Stimulated activated CD4-positive, alpha-beta T cell treated with anti-CD3 and anti-CD28 coated beads, Interleukin-2, amount 100 ng/mL, for 48 hours (primary cell): ENCODE data around the gene CBR1.

ENCODE experiments used
- DNase-seq, 2 donors: peaks; one replicate each; pipeline ENCODE4 v3.0.0-alpha.2; 2020

CBR1 gene

DNA sequence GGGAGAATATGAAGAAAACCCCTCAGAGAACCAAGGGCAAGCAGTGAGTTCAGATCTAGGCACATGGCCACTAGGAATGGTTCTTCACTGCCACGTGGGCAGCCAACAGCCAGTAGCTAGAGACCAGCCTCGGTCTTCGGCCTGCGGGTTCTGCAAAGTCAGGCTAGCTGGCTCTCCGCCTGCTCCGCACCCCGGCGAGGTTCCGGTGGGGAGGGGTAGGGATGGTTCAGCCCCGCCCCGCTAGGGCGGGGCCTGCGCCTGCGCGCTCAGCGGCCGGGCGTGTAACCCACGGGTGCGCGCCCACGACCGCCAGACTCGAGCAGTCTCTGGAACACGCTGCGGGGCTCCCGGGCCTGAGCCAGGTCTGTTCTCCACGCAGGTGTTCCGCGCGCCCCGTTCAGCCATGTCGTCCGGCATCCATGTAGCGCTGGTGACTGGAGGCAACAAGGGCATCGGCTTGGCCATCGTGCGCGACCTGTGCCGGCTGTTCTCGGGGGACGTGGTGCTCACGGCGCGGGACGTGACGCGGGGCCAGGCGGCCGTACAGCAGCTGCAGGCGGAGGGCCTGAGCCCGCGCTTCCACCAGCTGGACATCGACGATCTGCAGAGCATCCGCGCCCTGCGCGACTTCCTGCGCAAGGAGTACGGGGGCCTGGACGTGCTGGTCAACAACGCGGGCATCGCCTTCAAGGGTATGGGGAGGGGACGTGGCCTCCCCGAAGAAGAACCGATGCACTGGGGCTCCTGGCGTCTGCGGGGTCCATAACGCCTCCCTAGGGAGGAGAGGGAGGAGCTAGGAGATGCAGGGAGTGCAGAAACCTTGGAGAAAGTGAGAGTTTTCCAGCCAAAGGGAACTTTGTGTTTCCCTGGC, at the start of gene CBR1:
Gene CBR1 (plus strand): TSS at position 312 of the 871 bp plus-strand sequence. CDS start 92 bp downstream, at position 404.
- peak; percentile 78 to 83 for DNase-seq

DNA sequence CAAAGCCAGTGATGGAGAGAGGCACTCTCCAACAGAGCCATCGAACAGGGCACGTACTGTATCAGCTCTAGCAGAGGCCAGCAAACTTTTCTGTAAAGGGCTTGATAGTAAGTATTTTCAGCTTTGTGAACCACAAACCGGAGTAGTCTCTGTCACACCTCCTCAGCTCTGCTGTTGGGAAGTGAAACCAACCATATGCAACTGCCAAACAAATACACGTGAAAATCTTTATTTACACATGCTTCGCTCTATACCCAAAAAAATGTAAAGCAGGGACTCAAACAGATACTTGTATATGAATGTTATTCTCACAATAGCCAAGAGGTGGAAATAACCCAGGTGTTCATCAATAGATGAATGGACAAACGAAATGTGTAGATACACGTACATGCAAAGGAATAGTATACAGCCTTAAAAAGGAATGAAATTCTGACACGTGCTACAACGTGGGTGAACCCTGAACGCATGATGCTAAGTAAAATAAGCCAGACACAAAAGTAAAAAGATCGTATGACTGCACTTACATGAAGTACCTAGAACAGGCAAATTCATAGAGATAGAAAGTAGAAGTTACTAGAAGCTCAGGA, 48.5 kb upstream of the CBR1 start:
- DNase-seq: no peak

DNA sequence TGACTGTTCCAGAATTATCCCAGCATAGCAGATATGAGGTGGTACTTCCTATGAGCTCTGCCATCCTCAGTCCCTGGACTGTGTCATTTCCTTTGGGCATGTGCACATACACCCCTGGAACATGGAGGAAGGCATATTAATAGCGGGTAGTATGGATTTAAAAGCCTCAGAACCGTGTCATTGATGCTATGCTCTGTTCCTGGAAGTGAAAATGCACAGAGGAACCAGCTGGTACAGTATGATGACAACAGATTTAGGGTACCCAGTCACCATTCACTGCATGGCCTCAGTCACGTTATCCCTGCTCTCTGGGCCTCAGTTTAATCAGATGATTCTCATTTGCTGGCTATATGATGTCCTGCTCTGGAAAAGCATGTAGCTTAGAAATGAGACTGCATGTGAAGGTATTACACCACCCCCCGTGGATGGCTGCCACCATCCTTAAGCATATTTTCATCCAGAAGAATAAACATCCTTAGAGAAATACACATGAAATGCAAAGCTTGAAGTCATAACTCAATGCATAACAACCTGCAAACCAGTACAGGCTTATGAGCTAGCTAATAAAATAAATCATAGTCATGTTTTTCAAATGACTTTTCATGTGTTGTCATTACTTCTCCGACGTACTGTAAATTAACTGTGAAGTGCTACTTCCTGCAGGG, 47.3 kb upstream of the CBR1 start:
- DNase-seq: no peak

DNA sequence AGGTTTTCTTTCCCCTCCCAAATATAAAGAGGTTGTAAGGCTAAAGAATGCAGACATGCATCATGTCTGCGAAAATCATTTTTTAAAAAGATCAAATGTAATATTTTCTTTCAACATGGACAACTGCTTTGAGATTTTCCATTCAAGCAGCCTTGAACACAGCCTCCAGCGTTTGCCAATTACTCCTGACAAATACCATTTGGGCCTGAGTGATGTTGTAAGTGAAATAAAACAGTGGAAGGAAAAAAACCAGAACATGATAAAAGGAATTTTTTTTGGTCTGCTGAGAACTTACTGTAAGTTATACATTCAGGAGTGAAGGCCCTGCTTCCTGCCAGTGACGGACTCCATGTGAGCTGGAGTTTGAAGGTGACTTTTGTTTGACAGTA, 46.7 kb upstream of the CBR1 start:
- no peak for DNase-seq

DNA sequence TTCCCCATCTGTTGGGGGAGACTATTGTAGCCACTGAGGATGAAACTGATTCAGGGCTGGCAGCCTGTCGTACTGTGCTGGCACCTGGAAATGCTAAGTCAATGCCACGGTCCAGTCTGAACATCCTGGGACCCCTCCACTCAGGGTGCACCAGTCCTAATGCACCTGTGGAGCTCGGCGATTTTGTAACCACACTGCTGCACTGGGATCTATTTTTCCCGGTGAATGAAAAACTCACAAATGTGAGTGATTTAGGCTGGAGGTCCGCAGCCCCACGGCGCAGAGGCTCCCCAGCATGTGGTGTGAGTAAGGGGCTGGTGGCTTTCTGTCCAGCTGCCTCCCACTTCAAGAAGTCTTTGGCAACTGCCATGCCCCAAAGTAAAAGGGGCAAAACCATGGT, 45.0 kb upstream of the CBR1 start:
- DNase-seq: no peak

DNA sequence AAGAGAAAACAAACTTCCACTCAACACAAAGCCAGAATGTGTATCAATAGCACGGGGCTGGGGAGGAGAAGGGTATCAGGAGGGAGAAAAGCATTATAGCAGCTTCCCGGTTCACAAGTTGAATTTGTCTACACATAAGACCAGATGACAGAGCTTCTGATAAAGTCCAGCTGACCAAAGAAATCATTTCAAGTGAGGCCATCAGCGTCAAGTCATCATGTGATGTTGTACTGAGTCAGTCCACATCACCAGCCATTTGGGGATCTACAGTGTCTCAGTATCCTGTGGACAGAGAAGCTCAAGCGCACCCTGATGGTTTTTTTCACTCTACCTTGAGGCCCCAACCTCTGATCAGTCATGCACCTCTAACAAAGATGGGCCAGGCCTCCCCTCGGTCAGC, 42.5 kb upstream of the CBR1 start:
- no peak for DNase-seq

DNA sequence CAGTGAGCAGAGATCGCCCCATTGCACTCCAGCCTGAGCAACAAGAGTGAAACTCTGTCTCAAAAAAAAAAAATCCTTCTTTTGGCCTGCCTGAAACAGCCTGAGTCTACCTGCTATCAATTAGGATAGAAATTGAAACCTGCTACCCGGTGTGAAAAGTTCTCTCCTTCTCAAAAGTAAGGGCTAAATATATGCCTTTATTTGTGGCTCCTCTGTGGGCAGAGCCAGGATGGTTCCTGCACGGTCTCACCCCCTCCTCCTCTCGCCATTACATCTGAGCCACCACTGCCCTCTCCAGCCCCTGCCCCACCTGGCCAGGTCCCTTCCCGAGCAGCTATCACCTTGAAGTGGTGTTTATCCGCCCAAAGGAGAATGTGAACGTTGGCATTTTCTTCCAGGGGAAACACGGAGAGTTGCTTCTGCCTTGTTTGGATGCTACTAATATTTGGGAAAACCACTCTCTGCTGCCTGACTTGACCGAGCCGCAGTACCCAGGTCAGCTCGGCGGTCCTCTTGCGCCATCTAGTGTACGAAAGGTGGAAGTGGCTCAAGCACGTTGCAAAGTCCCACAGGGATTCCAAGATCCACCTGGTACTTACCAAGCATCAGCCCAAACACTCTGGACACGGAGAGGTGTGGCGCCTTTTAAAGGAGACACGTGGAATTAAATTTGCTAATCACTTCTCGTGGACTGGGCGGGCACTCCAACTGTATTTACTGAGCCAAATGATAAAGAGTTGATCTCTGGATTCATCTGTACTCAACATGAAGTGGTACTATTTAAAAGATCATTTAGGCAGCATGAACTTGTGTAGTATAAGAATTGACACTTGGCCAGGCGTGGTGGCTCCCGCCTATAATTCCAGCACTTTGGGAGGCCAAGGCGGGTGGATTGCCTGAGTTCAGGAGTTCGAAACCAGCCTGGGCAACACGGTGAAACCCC, 41.4 kb upstream of the CBR1 start:
- DNase-seq: peak; percentile 58 to 64

DNA sequence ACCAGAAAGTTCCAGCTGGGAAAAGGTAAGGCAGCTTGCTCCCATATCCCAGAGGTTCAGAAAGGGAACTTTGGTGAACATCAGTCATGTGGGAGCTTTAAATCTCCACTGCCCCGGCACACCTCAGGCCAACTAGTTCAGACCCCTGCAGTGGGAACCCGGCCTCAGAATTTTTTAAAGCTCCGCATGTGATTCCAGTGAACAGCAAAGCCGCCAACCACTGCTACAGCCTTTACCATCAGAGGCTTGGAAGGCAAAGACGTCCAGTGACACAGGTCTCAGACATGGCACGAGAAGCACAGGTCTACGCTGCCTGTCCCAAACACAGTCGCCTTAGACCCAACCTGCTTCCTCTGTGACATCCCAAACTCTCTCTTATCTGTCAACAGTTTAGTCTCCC, 40.5 kb upstream of the CBR1 start:
- no peak for DNase-seq

DNA sequence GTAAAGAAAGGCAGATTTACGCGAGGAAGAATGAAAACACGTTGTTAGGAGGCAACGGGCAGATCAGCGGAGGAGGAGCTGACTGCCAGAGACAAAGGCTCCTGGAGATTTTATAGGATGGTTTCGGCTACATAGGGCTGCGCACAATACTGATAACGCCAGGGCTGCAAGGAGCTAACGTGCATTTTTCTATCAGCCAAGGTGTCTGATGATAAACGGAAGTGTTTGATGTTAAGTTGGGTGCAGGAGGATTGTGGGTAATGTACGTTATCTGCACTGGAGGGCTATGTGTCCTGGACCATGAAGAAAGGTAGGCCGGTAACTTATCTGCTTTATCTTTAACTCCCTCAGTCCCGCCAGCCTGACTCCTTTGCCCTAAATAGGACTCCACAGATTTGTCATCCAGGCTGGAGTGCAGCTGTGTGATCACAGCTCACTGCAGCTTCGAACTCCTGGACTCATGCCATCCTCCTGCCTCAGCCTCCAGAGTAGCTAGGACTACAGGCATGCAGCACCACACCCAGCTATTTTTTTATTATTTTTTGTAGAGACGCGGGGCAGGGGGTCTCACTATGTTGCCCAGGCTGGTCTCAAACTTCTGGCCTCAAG, 39.1 kb upstream of the CBR1 start:
- no peak for DNase-seq

DNA sequence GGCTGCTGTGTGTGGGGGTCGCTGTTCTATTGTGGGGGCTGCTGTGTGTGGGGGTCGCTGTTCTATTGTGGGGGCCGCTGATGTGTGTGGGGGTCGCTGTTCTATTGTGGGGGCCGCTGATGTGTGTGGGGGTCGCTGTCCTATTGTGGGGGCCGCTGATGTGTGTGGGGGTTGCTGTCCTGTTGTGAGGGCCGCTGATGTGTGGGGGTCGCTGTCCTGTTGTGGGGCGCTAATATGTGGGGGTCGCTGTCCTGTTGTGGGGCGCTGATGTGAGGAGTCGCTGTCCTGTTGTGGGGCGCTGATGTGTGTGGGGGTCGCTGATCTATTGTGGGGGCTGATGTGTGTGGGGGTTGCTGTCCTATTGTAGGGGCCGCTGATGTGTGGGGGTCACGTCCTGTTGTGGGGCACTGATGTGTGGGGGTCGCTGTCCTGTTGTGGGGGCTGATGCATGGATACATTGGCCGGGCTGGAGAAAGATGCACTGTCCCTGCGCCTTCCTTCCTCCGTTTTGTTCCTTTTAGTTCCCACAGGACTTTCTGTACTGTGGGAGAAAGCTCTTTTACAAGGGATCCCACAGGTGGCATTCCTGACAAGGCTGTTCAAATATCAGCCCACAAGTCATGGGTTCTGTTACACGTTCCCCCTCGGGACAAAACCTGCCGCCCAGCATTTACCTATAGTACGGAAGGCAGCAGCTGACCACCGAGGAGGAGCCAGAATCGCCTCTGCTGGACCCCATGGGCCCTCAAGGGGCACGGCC, 37.0 kb upstream of the CBR1 start:
- no peak for DNase-seq

DNA sequence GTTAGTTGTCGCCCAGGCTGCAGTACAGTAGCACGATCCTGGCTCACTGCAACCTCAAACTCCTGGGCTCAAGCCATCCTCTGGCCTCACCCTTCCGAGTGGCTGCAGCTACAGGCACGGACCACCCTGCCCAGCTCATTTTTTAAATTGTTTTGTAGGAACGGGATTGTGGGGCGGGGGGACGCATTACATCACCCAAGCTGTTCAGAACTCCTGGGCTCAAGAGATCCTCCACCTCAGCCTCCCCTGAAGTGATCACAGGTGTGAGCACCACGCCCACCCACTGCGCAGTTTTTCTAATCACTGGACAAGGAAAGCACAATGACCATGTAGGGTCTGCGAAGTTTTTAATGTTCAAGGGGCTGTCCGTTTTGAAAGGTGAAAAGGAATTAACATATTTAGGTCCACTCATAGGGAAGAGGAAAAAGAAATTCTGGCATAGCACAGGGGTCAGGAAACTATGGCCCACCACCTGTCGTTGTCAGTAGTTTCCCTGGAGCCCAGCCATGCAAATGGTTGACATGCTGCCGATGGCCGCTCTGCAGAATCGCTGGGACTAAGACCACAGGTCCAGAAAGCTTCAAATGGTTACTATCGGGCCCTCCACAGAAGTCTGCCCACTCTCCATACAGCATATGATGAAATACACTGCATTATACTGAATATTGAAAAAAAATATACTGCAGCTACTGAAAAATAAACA, 35.5 kb upstream of the CBR1 start:
- no peak for DNase-seq

DNA sequence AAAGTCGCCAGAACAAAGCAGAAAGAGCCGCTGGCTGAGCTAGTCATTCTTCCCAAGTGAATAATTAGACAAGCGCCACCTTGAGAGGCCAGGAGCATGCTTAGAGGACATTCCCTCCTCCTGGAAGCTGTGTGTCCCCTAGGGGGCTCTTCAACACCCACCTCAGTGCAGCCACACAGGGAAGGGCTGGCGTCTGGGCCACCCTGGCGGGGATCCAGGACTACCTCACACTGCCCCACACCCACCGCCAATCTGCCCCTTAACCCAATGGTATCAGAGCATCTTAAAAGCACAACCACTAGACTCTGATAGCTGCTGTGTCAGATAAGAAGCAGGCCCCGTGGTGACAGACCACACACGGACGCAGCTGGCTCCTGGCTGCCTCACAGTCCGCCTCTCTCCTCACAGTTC, 34.4 kb upstream of the CBR1 start:
- DNase-seq: no peak

DNA sequence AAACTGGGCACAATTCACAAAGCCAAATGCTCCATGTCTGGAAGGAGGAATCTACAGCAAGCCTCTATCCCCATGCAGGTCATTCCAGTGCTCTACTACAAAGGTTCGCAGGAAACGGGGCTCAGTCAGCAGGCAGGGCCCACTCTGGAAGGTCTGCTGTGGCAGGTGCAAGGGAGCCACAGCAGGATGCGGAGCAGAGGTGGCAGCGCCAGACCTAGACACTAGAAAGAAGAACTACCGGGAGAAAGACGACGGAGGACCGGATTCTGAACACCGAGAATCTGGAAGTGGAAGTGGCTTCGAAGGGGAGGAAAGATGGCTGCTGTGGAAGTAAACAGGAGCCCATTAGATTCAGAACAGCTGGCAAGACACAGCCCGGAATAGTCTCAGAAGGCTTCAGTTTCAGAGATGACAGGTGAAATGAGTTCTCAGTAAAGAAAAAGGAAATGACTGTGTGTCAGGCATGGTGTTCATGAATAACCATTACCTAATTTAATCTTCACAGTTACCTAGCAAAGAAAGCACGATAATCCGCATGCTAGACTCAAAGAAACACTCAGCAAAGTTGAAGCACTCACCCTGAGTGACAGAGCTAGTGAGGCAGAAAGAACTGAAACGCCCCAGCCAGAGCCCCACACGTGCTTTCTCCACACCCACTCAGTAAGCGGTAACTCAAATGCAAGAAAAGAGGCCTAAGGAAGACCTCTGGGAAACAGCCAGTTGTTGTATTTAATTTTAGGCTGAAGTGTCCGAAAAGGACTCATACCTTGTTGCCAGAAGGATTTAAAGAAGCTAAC, 30.9 kb upstream of the CBR1 start:
- no peak for DNase-seq

DNA sequence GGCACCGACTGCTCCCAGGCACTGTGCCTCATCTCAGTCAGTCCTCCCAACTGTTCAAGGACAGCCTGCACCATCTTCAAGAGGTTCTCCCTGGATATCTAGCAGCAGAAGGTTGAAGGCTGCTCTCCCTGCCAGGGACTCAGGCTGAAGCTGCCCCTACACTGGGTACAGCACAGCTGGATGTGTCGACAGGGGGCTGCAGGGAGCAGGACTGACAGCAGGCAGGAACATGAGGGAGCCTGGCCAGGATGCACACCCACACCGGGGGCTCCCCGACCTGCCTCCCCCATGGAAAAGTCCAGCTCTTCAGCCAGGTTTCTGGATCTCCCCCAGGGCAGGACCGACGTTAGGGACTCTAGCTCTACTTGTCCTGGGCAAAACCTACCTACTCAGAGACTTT, 30.0 kb upstream of the CBR1 start:
- DNase-seq: no peak

DNA sequence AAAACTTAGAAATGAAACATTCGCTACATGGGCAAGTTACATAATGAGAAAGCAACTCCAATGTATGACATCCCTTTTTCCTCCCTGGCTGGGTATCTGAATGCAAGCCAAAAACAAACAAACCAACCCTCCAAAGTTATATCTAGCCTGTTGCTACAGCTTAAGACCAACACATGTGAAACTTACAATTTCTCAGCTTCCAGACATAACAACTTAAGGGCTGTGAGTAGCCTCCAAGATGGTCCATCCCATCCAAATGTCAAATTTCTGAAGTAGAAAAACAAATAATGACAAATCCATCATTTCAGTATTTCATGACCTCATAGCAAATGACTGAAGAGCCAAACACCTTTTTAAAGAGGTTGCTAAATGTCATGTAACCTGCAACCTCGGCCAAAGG, 29.4 kb upstream of the CBR1 start:
- no peak for DNase-seq

DNA sequence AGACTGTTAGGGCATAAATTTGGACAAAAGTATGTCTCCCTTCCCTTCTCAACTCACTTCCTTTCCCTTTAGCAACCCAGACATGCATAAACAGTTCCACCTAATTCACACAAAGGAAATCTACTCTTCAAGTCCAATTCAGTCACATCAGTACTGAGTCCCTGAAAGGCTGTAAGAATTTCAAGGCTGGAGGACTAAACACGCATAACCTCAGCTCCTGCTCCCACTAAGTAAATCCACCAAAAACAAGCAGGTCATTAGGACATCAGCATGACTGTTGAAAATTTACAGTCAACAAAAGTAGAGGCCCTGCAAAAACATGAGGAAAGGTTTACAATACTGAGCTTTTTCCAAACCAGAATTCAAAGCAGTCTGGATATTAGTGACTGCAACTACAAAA, 27.9 kb upstream of the CBR1 start:
- no peak for DNase-seq

DNA sequence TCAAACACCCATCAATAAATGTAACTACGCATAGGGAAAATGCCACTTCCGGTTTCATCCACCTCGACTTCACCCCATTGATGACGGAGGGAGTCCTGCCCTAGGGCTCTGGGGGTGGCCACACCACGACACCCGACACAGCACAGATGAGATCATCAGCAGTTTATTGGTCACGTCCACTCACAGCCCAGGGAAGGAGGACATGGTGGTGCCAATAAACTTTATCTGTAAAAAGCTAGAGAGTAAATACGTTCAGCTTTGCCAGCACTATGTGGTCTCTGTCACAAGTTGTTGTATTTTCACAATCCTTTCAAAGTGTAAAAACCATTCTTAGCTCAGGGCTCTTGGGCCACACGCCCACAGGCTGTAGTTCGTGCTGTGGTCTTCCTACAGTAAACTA, 25.8 kb upstream of the CBR1 start:
- DNase-seq: no peak

DNA sequence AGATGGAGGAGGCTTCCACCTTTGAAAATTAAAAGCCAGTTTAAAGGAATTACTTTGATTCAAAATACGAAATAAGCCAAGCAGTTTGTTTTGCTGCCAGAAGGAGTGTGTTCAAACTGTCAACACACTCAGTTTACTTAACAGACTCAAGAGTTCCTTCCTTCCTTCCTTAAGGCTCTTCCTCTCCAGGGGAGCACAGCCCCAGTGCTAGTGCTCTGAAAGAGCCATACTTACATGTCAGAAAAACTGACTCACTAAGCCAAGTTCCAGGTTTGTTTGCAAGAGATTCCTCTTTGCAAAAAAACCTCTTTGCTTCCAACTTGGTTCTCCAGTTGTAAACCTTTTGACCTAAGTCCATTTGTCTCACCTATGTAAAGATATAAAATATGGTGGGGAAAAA, 23.8 kb upstream of the CBR1 start:
- no peak for DNase-seq

DNA sequence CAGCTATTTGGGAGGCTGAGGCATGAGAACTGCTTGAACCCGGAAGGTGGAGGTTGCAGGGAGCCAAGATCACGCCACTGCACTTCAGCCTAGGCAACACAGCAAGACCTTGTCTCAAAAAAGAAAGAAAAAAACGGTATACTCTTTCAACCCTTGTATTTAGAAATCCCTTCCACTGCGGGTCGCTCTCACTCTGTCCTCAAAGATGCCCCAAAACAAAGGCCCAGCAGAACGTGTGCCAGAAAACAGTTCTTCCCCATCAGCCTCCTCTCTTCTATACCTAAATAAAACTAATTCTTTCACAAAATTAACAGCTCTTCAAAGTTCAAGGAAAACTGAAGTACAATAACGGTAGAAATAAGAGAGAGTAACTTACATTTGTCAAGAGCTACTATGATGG, 22.7 kb upstream of the CBR1 start:
- DNase-seq: no peak

DNA sequence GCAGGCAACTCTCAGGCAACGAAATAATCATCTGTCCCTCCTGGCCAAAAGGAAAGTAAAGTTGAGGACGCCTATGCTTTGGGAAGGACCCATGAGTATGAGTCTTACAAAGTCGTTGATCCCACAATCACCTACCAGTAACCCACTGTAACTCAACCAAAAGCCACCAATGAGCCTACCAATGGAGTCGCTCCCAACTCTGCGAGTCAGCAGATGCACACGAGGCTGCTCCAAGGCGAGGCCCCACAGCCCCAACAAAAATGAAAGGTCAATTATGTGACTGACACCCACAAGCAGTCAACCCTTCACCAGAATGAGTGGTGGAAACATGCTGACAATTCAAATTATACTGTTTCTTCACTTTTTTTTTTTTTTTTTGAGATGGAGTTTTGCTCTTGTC, 21.5 kb upstream of the CBR1 start:
- DNase-seq: no peak
